Common myeloid progenitor, CD34-positive (primary cell): ENCODE measurements around the gene RNF123.
"Not testable (repeated sequence)": the region's sequence is repeated elsewhere in the genome, so short reads cannot be mapped to it uniquely, and the experiment has no call there.

ENCODE experiments used
- CTCF ChIA-PET: fragments of 350-600 bp; sonication (Branson Sonifier 250); formaldehyde crosslinking; loops from one replicate; lab custom pipeline; 2021; ENCODE audit warnings: antibody characterized with exemption; lab: Charles Lee
- POLR2A ChIA-PET: fragments of 350-600 bp; sonication (Branson Sonifier 250); formaldehyde crosslinking; loops from one replicate; lab custom pipeline; 2021; ENCODE audit warnings: antibody characterized with exemption; lab: Charles Lee
- DNase-seq, 3 donors: peaks; one replicate each; pipeline versions ENCODE4 v3.0.0 to v3.0.0-alpha.2; 2013
- H3K27ac ChIP-seq, 2 experiments: 1 replicate in 1 of 2; 2 replicates in 1 of 2; pipeline ENCODE4 v1.7.0; 2013; ENCODE audit warnings: inconsistent platforms in 2 of 2, low read length in 2 of 2, mild to moderate bottlenecking in 2 of 2, low read depth in 1 of 2, moderate library complexity in 1 of 2; ENCODE audit not compliant: severe bottlenecking in 2 of 2, insufficient read depth in 1 of 2, poor library complexity in 1 of 2
- H3K27me3 ChIP-seq, 5 experiments: replicated peaks in 2 of 5; 1 replicate in 3 of 5; 2 replicates in 2 of 5; pipeline versions ENCODE4 v1.6.1 to v1.7.0; 2013; ENCODE audit warnings: low read length in 4 of 5, mild to moderate bottlenecking in 2 of 5, moderate library complexity in 2 of 5, inconsistent platforms in 1 of 5; ENCODE audit not compliant: insufficient read depth in 5 of 5, control insufficient read depth in 4 of 5
- H3K36me3 ChIP-seq, 4 experiments: 1 replicate in 2 of 4; 2 replicates in 2 of 4; pipeline versions ENCODE4 v1.6.1 to v1.7.0; 2013; ENCODE audit warnings: low read length in 3 of 4, control low read depth in 1 of 4, mild to moderate bottlenecking in 1 of 4; ENCODE audit not compliant: control insufficient read depth in 4 of 4, insufficient read depth in 4 of 4
- H3K4me1 ChIP-seq, 4 experiments: 1 replicate in 3 of 4; 2 replicates in 1 of 4; pipeline versions ENCODE4 v1.6.1 to v1.7.1; 2013; ENCODE audit warnings: low read length in 3 of 4, mild to moderate bottlenecking in 3 of 4, control low read depth in 1 of 4, inconsistent platforms in 1 of 4, moderate library complexity in 1 of 4; ENCODE audit not compliant: control insufficient read depth in 4 of 4, insufficient read depth in 4 of 4; ENCODE audit errors: control extremely low read depth in 1 of 4
- H3K4me3 ChIP-seq, 7 experiments: 1 replicate in 4 of 7; 2 replicates in 3 of 7; pipeline versions ENCODE4 v1.5.1 to v1.7.0; 2013; ENCODE audit warnings: mild to moderate bottlenecking in 7 of 7, low read length in 6 of 7, moderate library complexity in 6 of 7, inconsistent platforms in 2 of 7, low read depth in 2 of 7, control low read depth in 1 of 7; ENCODE audit not compliant: insufficient read depth in 4 of 7, control insufficient read depth in 1 of 7; ENCODE audit errors: extremely low read depth in 1 of 7
- H3K9me3 ChIP-seq, 5 experiments: 1 replicate in 4 of 5; 2 replicates in 1 of 5; pipeline versions ENCODE4 v1.6.1 to v1.7.1; 2013; ENCODE audit warnings: low read length in 4 of 5, mild to moderate bottlenecking in 2 of 5, inconsistent platforms in 1 of 5, low read depth in 1 of 5, moderate library complexity in 1 of 5; ENCODE audit not compliant: control insufficient read depth in 4 of 5, insufficient read depth in 2 of 5; ENCODE audit errors: control extremely low read depth in 1 of 5
- WGBS: methylation state at CpG from one replicate; pipeline ENCODE4 v1.1.5; 2013; ENCODE audit not compliant: insufficient coverage; 5-methylcytosine and 5-hydroxymethylcytosine counted together

Gene RNF123

DNA sequence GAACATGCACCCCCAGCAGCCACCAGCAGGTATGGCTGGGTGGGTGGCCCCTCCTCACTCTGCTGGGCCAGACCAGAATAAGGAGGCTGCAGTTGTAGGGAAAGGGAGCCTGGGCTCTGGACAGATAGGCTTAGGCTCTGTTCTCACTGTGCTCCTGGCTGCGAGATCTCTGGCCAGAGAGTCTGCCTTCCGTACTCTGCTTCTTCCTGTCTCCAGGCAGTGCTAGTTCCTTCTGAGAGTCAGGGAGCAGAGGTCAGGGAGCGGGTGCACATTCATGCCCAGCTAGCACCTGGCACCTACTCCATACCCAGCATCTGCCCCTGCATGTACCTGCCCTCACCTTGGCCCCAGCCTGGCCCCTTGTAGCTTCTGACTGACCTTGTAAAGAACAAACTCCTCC, 2.1 kb downstream of the RNF123 start:
- H3K27ac ChIP-seq, CTCF ChIA-PET, H3K9me3 ChIP-seq, DNase-seq, H3K36me3 ChIP-seq, POLR2A ChIA-PET, H3K27me3 ChIP-seq, H3K4me3 ChIP-seq: not testable (repeated sequence)
- WGBS = 90% methylated on average over 2 of the region's 3 CpGs
- peaks cover 0 to 30% (median 23%) of the 10 kb centered on the region in 4 experiments for H3K4me1 ChIP-seq

GRCh38 chr3:49694409-49695070, 5.2 kb downstream of the RNF123 start:
- 96% methylated on average over 4 of the region's 6 CpGs for WGBS
- H3K27ac ChIP-seq, H3K27me3 ChIP-seq, CTCF ChIA-PET, H3K9me3 ChIP-seq, DNase-seq, H3K4me3 ChIP-seq: not testable (repeated sequence)
- POLR2A ChIA-PET = interaction anchor here (0.6 kb wide), 2 partner anchors 343 to 706 kb away, joined by 3 to 4 read pairs; no protein-coding TSS in a partner anchor
- peaks cover 0 to 18% (median 14%) of the 10 kb centered on the region in 4 experiments for H3K4me1 ChIP-seq
- H3K36me3 ChIP-seq = peaks cover 0 to 23% (median 13%) of the 10 kb centered on the region in 4 experiments

DNA sequence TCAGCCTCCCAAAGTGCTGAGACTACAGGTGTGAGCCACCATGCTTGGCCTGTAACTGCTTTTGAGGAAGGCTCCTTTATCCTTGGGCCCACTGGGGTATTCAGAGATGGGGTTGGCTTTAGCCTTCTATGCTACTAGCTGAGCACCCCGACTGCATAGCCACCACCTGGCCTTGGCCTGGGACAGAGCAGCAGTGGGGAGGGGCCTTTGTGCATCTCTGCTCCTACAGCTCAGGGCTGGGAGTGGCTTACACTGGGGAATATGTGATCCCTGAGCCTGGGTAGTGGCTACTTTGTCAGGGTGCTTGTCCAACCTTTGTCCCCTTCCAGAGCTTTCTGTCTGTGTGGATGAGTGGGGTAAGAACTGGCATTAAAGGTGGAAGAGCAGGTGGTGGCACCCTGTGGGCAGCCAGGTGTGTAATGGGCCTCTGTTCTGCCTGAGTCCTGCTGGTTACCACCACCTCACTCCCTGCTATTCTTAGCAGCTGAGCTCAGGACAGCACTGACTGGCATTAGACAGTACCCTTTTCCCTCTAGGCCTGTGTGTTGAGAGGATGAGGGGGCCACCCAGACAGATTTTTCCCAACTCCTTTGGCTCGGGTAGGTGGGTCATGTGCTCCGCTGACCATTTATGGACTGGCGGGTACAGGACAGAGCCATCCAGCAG, 6.1 kb downstream of the RNF123 start:
- H3K4me1 ChIP-seq = peaks cover 0 to 10% (median 8%) of the 10 kb centered on the region in 4 experiments
- H3K4me3 ChIP-seq, H3K27ac ChIP-seq, H3K9me3 ChIP-seq, H3K27me3 ChIP-seq, DNase-seq: not testable (repeated sequence)
- ChIA-PET POLR2A (interaction anchor here (0.6 kb wide), 1 partner anchor 342 kb away, joined by 3 read pairs; no protein-coding TSS in a partner anchor), CTCF (interaction anchor here (1.2 kb wide), 1 partner anchor 156 kb away, joined by 3 read pairs; no protein-coding TSS in a partner anchor)
- WGBS = no CpG with 5 or more reads among the region's 4 CpGs
- peaks cover 0 to 27% (median 16%) of the 10 kb centered on the region in 4 experiments for H3K36me3 ChIP-seq

DNA sequence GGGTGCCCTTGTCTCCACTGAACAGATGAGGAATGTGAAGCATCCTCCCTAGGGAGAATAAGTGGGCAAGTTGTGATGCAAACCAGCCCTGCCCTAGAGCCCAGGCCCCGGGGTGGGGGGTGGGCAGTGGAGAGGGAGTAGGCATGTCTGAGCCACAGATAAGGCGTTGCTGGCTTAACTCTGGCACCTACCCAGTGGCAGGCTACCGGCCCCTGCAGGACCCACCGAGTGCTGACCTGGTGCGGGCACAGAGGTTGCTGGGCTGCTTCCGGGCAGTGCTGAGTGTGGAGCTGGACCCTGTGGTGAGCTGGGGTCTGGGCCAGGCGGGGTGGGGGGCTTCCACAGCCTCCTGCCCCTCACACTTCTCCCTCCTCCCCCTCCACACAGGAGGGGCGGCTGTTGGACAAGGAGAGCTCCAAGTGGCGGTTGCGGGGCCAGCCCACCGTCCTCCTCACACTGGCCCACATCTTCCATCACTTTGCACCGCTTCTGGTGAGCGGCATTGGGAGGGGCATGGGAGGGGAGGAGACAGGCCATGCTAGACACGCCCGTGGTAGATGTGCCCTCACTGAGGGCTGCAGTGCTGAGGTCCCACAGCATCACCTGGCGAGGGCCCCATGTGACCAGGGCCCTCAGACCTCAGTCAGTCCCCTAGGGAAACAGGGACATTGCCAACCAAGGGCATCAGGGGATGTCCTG, 10.1 kb downstream of the RNF123 start:
- no peak overlapping the region for H3K4me3 ChIP-seq
- ChIA-PET CTCF (interaction anchor here (1.2 to 3.4 kb wide), 3 partner anchors 13 to 131 kb away, joined by 3 to 11 read pairs (median 5); partner anchors contain the start of gene AMIGO3), POLR2A (interaction anchor here (1.2 kb wide), 1 partner anchor 140 kb away, joined by 3 read pairs; no protein-coding TSS in a partner anchor)
- H3K9me3 ChIP-seq = no peaks in the 10 kb centered on the region
- no peak overlapping the region for H3K27ac ChIP-seq
- H3K27me3 ChIP-seq = no peaks in the 10 kb centered on the region
- no peak for DNase-seq
- H3K36me3 ChIP-seq = peaks cover 0 to 58% (median 31%) of the 10 kb centered on the region in 4 experiments
- 98% methylated on average over 10 of the region's 16 CpGs for WGBS
- H3K4me1 ChIP-seq = peaks cover 0 to 4% (median 1%) of the 10 kb centered on the region in 4 experiments

DNA sequence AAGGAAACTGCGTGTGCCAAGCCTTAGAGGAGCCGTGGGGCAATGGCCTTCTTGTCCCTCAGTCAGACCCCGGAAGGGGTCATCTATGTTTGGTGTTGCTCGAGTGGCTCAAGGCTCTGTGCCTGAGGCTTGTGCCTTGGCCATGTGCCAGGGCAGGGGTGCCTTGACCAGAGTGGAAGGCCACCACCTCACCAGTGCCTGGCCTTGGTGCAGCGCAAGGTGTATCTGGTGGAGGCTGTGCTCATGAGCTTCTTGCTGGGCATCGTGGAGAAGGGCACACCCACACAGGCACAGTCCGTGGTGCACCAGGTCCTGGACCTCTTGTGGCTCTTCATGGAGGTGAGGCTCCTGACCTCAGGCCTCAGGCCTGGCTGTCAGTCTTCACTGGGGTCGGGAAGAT, 10.7 kb downstream of the RNF123 start:
- Histone ChIP-seq H3K36me3 (peaks cover 0 to 64% (median 35%) of the 10 kb centered on the region in 4 experiments), H3K4me3 (no peak overlapping the region), H3K27ac (no peak overlapping the region), H3K4me1 (peaks cover 0 to 4% (median 1%) of the 10 kb centered on the region in 4 experiments), H3K9me3 (no peaks in the 10 kb centered on the region), H3K27me3 (no peaks in the 10 kb centered on the region)
- WGBS = 96% methylated on average over 8 of the region's 8 CpGs
- CTCF ChIA-PET = interaction anchor here (1.2 to 3.4 kb wide), 5 partner anchors 13 to 140 kb away, joined by 3 to 19 read pairs (median 5); partner anchors contain the start of gene AMIGO3
- no peak for DNase-seq
- POLR2A ChIA-PET = interaction anchor here (1.2 kb wide), 1 partner anchor 139 kb away, joined by 3 read pairs; no protein-coding TSS in a partner anchor

- H3K36me3 ChIP-seq = peaks cover 0 to 68% (median 38%) of the 10 kb centered on the region in 4 experiments
- no peak overlapping the region for H3K4me3 ChIP-seq
- DNase-seq = no peak
- no peaks in the 10 kb centered on the region for H3K9me3 ChIP-seq
- H3K4me1 ChIP-seq = peaks cover 0 to 4% (median 1%) of the 10 kb centered on the region in 4 experiments
- 95% methylated on average over 13 of the region's 13 CpGs for WGBS
- ChIA-PET POLR2A (interaction anchor here (1.2 kb wide), 1 partner anchor 139 kb away, joined by 3 read pairs; no protein-coding TSS in a partner anchor), CTCF (interaction anchor here (0.6 to 3.7 kb wide), 15 partner anchors 12 to 220 kb away, joined by 3 to 19 read pairs (median 4); partner anchors contain the start of gene AMIGO3)
- H3K27ac ChIP-seq = no peak overlapping the region
- H3K27me3 ChIP-seq = no peaks in the 10 kb centered on the region
Measured at GRCh38 chr3:49700453-49701128, 11.2 kb downstream of the RNF123 start.
